HG02852 (cell line): ENCODE measurements around the gene C10orf120.

Source experiments
- ATAC-seq: cut with Tn5 transposase; IDR thresholded peaks from one replicate; pipeline ENCODE4 v1.9.1; 2021; ENCODE audit warnings: mild to moderate bottlenecking, moderate library complexity; ENCODE audit not compliant: unreplicated experiment

Gene C10orf120

DNA sequence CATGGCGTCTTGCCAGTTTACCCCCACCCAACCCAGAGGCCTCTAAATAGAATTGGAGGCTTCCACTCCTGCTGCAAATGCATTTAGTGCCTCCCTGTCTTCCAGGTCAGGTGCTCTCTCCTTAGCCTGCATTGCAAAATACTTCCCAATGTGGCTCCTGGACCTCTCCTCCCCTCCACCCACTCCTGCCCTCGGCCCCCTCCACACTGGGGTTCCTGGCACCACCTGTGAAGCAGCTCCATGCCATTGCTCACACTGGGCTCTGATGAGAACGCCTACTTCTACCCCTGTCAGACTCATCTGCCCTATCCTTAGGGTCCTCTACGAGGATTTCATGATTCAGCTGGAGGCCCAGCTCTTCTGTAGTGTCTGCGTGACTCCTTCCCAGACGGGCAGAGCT is 37.4 kb downstream of the C10orf120 start:
- ATAC-seq: no peak

GRCh38 chr10:122660696-122661095 is 39.0 kb downstream of the C10orf120 start:
- no peak for ATAC-seq

- ATAC-seq: no peak
Measured at GRCh38 chr10:122659651-122660050, 40.0 kb downstream of the C10orf120 start.

- ATAC-seq: no peak
Measured at GRCh38 chr10:122659126-122659525, 40.5 kb downstream of the C10orf120 start.

DNA sequence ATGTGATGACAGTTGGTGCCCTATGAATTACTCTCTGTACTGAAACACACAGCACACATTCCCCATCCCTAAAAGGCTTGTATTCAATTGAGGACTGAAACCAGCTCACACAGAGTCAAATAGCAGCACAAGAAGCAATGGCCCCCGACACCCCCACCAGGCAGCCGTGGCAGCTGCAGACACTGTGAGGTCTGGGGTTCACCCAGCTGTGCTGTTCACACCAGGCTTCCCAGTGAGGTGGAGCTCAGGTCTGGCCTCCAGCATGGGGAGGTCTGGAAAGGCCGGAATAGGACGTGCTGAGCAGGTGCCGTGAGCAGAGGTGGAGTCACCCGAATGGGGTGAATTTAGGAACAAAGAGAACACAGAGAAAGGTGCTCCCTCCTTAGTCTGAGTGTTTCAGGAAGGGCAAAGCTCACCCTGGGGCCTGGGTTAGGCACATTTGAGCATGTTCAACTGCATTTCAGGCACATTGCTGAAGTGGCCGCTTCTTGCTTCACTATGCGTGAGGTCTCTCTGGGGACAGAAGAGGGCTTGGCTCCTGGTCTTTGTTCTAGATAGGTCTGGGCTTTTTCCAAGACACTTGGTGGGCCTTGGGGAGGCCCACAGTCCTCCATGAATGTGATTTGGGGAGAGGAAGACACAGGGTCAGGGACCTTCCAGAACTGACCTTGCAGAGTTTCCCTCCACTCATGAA is 41.1 kb downstream of the C10orf120 start:
- ATAC-seq: no peak

- no peak for ATAC-seq
Measured at GRCh38 chr10:122657729-122658128, 41.9 kb downstream of the C10orf120 start.

DNA sequence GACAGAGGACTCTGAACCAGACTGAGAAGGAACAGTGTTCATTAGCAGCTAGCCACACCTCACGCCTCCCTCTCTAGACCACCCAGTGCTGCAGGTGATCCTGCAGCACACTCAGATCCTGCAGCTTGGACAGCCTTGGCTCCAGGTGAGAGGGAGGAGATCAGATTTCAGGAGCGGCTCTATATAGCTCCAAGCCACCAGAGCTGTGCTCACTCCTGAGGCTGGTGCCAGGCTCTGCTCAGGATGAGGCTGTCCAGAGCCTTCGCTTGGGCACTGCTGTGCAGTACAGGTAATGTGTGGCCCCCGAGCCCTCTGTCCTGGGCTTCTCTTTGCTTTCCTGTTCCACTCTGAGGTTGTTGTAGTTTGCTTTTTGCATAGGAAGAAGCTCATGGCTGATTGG is 42.4 kb downstream of the C10orf120 start:
- ATAC-seq: no peak

DNA sequence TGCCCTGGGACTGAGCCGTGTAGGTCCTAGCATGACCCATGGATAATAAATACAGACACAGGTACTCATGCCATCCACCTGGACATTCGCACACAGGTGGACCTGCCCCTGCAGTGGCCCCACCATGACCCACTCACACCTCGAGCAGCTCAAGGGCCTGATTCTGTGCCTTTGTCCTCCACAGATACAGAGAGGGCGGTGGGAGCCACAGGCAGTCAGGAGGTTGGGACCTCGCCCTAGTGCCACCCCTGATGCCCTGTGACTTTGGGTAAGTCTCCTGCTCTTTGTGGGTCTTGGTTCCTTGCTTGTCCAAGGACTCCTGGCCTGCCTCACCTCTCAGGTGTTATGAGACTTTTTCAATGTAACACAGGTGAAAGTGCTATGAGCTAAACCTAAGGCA is 42.9 kb downstream of the C10orf120 start:
- no peak for ATAC-seq

- no peak for ATAC-seq
Measured at GRCh38 chr10:122656308-122656705, 43.3 kb downstream of the C10orf120 start.

- no peak for ATAC-seq
Measured at GRCh38 chr10:122655524-122656307, 43.9 kb downstream of the C10orf120 start.

DNA sequence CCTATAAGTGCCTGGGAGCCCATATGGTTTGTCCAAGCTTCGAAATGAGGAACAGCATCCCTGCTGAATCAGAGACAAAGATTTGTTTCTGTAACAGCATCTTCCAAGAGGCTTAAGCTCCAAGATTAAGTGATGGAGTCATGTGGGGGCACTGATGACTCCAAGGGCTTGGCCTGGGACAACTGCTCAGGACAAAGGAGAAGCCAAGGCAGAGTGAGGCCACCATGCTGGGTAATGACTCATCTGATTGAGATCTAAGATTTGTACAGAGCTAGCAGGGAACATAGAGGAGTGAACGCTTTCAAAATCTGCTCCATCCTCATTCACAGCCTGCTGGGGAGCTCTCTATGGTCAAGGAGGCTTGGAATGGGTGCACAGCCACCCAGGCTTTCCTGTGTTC is 49.3 kb downstream of the C10orf120 start:
- no peak for ATAC-seq

- ATAC-seq: no peak
Measured at GRCh38 chr10:122649903-122650302, 49.7 kb downstream of the C10orf120 start.

- ATAC-seq: no peak
Measured at GRCh38 chr10:122648599-122649428, 50.8 kb downstream of the C10orf120 start.
